Medulla oblongata (tissue), 1 donor: Measurements from ENCODE around the gene SLC4A4.
A peak's percentile ranks its signal among the peaks of the same experiment; 100 is the strongest.

Experiments
- DNase-seq: peaks from one replicate; pipeline ENCODE4 v3.0.0-alpha.2; 2015; ENCODE audit errors: extremely low spot score

SLC4A4 gene

GRCh38 chr4:71338846-71339593 lies at the start of gene SLC4A4:
TSS of gene SLC4A4 (plus strand) at chr4:71339020.
- no peak for DNase-seq

GRCh38 chr4:71290074-71290473 lies 48.7 kb upstream of the SLC4A4 start:
- no peak for DNase-seq

DNA sequence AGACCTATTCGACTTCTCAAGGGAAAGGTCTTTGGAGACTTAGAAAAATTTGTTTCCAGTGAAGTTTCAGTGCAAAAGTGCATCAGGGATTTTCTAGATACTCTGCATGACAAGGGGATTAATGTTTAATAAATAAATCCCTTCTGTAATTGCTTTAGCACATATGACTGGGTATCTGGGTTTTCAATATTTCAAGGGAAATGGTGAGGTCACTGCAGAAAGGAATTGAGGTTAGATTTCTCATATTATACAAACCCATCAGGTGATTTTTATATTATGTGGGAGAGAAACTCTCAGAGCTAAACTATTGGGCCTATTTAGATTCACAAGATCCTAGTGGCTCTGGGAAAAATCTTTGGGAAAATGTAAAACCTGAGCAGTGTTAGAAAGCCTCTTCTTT lies 48.3 kb upstream of the SLC4A4 start:
- DNase-seq = no peak

- DNase-seq = no peak
These were observed 46.6 kb upstream of the SLC4A4 start for GRCh38 chr4:71292228-71292627.

DNA sequence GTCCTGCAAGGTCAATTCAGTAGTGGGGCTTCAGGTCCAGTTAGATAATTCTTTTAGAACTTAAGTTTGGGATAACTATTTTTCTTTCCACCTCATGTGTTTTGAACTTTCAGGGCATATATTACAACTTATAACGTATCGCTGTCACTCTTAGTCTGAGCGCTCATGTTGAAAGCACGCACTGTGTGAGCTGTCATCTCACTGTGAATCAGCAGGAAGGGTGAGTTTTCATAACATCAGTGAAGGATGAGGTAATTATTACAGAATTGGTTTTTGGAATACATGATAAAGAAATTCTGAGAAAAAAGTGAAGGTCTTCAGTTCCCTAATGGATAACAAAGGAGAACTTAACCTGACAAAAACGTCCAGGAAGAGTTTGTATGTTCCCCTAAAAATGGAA lies 45.1 kb upstream of the SLC4A4 start:
- no peak for DNase-seq

GRCh38 chr4:71294301-71294700 lies 44.5 kb upstream of the SLC4A4 start:
- no peak for DNase-seq

DNA sequence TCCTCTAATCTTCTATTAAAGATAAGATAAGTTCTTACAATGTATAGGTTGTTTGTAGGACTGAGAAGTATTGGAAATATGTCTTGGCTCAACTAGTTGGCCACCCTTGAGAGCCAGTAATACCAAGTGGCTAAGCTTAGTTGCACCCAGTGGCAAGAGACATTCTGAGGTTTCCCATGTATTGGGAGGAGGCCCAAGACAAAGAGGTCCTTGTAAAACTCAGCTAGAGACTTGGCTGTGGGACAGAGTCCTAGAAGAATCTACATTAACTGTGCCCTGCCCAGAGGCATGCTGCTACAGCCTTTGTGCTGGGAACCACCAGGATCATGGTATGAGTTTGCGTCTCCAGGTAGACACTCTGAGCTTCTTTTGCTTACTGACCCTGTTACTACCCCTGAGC lies 41.9 kb upstream of the SLC4A4 start:
- DNase-seq = peak; percentile 84

- no peak for DNase-seq
These were observed 38.5 kb upstream of the SLC4A4 start for GRCh38 chr4:71300362-71300761.

DNA sequence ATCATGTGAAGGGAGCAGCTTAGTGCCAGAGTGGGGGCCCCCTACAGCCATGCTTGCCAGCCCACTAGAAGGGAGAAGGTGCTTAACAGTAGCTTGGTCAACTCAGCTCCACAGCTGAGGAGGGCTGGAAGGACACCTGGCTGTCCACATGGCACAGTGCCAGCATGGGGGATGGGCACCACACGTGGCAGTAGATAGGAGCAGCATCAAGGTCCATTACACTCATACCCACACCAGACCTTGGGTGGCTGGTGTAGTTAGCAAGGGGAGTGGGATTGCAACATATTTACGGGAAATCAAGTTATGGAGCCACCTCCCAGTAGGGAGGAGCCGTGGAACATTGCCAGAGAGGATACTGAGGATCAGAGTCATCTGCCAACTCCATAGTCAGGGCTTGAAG lies 37.9 kb upstream of the SLC4A4 start:
- no peak for DNase-seq

DNA sequence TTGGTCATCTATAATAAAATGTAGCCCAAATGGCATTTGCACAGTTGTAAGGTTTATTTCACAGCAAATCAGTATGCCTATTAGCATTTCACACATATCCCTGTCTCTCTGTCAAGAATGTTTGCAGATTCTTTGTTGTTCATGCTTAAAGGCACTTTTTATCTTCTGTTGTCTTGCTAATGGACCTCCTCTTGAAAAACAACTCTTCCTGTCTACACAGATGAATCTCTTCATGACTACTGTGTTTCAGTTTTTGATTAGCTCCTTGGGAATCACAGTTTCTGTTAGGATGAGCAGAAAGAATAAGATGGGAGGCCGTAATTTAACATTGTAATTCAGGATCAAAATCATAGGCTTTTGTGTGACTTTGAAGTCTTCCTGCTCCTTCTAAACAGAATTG lies 35.5 kb upstream of the SLC4A4 start:
- no peak for DNase-seq

GRCh38 chr4:71303850-71304249 lies 35.0 kb upstream of the SLC4A4 start:
- no peak for DNase-seq

DNA sequence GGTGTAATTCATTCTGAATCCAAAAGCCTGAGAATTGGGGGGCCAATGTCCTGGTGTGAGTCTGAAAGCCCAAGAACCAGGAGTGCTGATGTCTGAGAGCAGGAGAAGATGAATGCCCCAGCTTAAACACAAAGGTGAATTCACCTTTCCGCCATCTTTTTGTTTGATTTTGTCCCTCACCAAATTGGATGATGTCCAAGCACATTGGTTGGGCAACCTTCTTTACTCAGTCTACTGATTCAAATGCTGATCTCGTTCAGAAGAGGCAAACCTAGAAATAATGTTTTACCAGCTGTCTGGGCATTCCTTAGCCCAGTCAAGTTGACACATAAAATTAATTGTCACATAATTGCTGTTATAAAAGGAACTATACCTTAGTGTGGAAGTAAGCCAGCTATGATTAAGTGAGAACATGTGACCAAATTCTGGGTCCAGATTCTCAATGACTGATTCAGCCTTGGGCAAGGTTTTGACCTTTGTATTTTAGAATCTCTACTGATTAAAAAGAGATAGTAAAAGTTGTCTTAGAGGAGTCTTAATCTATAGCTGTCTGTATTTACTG lies 34.5 kb upstream of the SLC4A4 start:
- no peak for DNase-seq

- no peak for DNase-seq
These were observed 31.1 kb upstream of the SLC4A4 start for GRCh38 chr4:71307729-71308128.

DNA sequence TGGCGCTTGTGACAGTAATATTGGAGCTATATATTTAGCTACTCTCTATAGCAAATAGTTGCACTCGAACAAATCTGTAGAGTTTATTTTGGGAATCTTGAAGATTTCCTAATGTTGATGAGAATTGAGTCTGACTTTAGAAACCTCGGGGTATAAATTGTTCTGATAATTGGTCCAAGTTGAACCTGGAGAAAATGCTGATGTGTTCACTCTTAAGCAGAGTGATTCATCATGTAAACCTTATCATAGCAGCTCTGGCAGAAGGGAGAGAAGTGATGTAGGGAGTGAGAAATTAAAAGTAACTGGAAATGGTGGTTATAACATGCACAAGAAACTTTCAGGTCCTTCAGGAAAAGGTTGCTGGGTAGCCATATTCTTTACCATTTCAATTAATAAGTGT lies 16.4 kb upstream of the SLC4A4 start:
- no peak for DNase-seq

GRCh38 chr4:71333368-71333767 lies 5.5 kb upstream of the SLC4A4 start:
- DNase-seq = no peak

- DNase-seq = no peak
These were observed 4.9 kb upstream of the SLC4A4 start for GRCh38 chr4:71333960-71334359.

GRCh38 chr4:71334465-71334882 lies 4.3 kb upstream of the SLC4A4 start:
- no peak for DNase-seq

- no peak for DNase-seq
These were observed 5.0 kb downstream of the SLC4A4 start for GRCh38 chr4:71343670-71344466.

- DNase-seq = no peak
These were observed 7.9 kb downstream of the SLC4A4 start for GRCh38 chr4:71346710-71347109.

GRCh38 chr4:71348586-71348985 lies 9.8 kb downstream of the SLC4A4 start:
- DNase-seq = no peak

GRCh38 chr4:71355045-71355444 lies 16.2 kb downstream of the SLC4A4 start:
- DNase-seq = no peak

DNA sequence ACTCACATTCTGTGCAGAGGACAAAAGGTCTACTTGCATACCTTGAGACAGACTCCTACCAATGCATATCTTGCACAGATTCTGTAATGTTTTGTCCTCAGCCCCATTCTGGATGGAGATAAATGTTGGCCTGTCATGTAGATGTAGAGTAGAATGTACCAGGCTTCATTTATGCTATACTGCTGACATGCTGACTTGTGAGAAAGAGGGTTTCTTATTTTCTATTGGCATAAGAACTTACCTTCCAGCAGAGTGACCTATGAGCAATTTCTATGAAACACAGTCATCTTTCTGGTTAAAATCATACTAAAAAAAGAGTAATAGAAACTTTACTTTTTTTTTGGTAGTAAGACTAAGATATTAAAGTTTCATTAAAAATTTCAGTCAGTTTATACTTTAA lies 17.2 kb downstream of the SLC4A4 start:
- no peak for DNase-seq
